T47D (cell line): ENCODE results near the gene SLC43A1.
A peak's percentile ranks its signal among the peaks of the same experiment; 100 is the strongest.

Source experiments
- DNase-seq, 2 experiments: peaks; one replicate each; pipeline versions ENCODE4 v3.0.0 to v3.0.0-alpha.2; 2011 to 2012; ENCODE audit warnings: low read depth in 1 of 2, low spot score in 1 of 2
- JUND ChIP-seq: IDR thresholded peaks from 2 replicates; pipeline ENCODE4 v1.6.1; 2012; ENCODE audit warnings: low read depth
- in situ Hi-C: cut with HindIII; loops from 2 replicates; pipeline ENCODE4 v1.10.0; 2016; ENCODE audit warnings: low sequenced_read_pairs, low pct_unique_long_range_greater_than_20kb

The SLC43A1 gene

DNA sequence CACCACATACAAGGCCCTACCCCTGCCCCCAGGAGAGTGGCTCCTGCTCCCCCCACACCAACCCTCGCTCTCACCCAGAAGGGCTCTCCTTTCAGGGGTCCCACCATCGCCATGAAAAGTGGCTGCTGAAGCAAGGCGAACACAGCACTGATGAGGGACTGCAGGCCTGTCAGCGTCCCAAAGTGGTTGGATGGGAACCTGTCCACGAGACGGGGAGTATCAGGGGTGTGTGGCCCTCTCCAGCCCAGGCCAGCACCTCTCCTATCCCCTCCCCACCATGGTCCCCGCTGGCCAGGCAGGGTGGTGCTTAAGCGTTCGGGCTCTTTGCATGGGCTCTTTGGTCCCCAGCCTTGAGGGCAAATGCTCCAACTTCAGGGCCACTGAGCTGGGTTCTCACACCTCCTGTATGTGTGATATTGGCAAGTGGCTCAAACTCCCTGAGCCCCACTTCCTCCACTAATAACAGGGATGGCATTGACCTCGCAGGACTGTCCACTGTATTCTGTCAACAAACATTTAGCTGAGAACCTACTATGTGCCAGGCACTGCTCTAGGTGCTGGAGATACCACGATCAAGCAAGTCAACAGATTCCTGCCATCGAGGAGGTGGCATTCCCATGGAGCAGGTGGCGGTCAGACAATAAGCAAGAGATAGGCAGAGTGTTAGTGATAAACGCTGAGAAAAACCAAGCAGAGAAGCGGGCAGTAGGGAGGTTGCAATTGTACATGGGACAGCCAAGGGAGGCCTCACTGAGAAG, 28.3 kb downstream of the SLC43A1 start:
- no peak for TF ChIP-seq JUND
- DNase-seq, result no peak
- in situ Hi-C loops, result no loop called here

- in situ Hi-C loops, result no loop called here
- TF ChIP-seq JUND, result no peak
- no peak for DNase-seq
Observed at GRCh38 chr11:57485217-57485990, 30.1 kb downstream of the SLC43A1 start.

DNA sequence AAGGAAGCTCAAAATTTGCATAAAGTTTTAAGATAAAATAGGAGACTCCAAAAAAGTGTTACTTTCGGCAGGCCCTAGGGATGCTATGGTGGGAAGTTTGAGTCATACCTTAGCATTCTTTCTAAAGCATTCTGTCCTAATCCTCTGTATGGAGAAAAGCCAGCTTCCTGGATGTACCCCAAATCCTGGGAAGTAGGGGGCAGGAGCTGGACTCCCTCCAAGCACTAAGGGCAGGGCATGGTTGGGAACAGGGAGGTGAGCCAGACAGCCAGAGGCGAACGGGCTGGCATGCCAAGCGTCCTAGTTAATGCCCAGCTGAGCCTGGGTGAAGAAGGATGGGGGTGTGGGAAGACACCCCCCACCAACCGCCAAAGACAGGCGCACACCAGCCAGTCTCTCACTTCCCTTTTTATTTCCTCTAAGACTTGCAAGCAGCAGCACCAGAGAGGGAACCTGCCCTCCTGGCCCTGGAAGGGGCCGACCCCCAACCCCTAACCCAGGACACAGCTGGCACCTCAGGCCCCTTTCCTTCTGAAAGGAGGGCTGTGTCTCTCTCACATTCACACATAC, 31.3 kb downstream of the SLC43A1 start:
- in situ Hi-C loops, result no loop called here
- no peak for TF ChIP-seq JUND
- no peak for DNase-seq

GRCh38 chr11:57483562-57483918, 32.0 kb downstream of the SLC43A1 start:
- in situ Hi-C loops, result no loop called here
- DNase-seq, result no peak
- TF ChIP-seq JUND, result no peak

- in situ Hi-C loops, result no loop called here
- TF ChIP-seq JUND, result no peak
- peak in 1 of 2 experiments; percentile 36 for DNase-seq
Observed at GRCh38 chr11:57482782-57483561, 32.5 kb downstream of the SLC43A1 start.

- in situ Hi-C loops, result no loop called here
- DNase-seq, result no peak
Observed at GRCh38 chr11:57481915-57482781, 33.4 kb downstream of the SLC43A1 start.

GRCh38 chr11:57481315-57481714, 34.2 kb downstream of the SLC43A1 start:
- no peak for TF ChIP-seq JUND
- DNase-seq, result no peak
- in situ Hi-C loops, result no loop called here

More at GRCh38 chr11:57481915-57482781, 33.4 kb downstream of the SLC43A1 start:
- no peak for TF ChIP-seq JUND

DNA sequence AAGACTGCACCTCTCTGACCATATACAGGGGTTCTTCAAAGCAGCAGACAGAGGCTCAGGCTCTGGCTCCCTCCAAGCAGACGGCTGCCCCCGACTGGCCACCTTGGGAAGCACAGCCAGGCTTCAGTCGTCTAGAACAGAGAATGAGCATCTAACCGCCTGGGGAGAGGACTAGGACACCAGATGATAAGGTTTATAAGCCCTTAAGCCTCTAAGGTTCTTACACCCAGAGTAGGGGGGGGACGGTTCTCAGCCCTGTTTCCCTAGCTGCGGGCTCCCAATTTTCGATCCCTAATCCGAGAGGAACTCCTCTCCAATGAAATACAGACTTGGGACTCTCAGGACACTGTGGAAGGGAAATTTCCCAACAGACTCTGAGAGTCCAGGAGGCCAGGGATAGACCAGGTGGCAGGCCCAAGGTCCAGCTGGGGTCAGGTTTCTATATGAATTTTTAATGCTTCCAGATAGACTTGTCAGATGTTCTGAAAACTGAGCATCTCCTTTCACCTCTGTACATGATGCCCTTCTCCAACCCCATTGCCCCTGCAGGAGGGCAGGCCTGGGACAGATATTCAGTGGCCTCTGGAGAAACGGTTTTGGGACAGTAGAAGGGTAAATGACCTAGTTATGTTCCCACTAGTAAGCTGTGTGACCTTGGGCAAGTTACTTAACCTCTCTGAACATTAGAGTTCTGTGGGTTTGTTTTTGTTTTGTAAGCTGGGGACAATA, 34.9 kb downstream of the SLC43A1 start:
- no peak for TF ChIP-seq JUND
- in situ Hi-C loops, result no loop called here
- DNase-seq, result peak; percentile 78 to 86

- no peak for DNase-seq
- in situ Hi-C loops, result no loop called here
- no peak for TF ChIP-seq JUND
Observed at GRCh38 chr11:57479911-57480310, 35.6 kb downstream of the SLC43A1 start.

DNA sequence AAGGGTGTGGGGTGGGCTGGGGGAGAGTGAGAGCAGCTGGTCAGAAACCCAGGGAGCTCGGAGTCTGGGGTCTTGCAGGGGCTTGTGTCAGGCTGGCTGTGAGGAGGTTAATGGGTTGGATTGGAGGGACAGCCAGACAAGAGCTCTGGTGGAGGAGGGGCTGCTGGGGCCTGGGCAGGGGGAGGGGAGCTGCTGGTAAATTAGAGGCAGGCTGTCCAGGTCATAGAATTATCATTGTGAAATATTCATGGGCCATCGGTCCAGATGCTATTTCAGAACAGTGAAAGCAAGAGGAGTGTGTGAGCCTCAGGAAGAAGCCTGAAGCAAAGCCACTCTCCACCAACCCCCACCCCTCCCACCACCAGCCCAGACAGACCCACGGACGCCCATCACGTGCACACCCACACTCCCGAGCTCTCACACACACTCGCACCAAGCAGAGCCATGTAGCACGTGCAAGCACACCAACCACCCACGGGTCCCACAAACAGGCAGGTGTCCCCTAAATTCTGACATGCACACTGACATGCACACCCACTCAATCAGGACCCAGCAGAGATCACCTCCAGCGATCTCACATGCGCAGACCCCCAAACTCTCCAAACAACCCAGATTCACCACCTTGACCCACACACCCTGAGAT, 36.4 kb downstream of the SLC43A1 start:
- in situ Hi-C loops, result no loop called here

More for the DNA sequence above, 36.4 kb downstream of the SLC43A1 start:
- TF ChIP-seq JUND, result no peak
- no peak for DNase-seq
